GM12801 (cell line): ENCODE data around the gene NAV2.

ENCODE experiments used
- CTCF ChIP-seq: IDR thresholded peaks from one replicate; pipeline ENCODE4 v1.5.1; 2011; ENCODE audit warnings: control low read depth; ENCODE audit not compliant: insufficient read length; ENCODE audit errors: extremely low read depth

Gene NAV2

GRCh38 chr11:19691815-19692500 lies 20.7 kb upstream of the NAV2 start:
- no peak for TF ChIP-seq CTCF

- no peak for TF ChIP-seq CTCF
Measured at GRCh38 chr11:19693146-19693545, 19.5 kb upstream of the NAV2 start.

GRCh38 chr11:19694796-19695345 lies 17.8 kb upstream of the NAV2 start:
- no peak for TF ChIP-seq CTCF

GRCh38 chr11:19696073-19696472 lies 16.6 kb upstream of the NAV2 start:
- TF ChIP-seq CTCF, result no peak

- TF ChIP-seq CTCF, result no peak
Measured at GRCh38 chr11:19696904-19697303, 15.7 kb upstream of the NAV2 start.

GRCh38 chr11:19697721-19698121 lies 14.9 kb upstream of the NAV2 start:
- no peak for TF ChIP-seq CTCF

- TF ChIP-seq CTCF, result no peak
Measured at GRCh38 chr11:19698493-19699292, 13.9 kb upstream of the NAV2 start.
